ENCODE measurements around the gene NAT16. TPM values are rescaled to one million over a fixed set of nuclear protein-coding genes. Genes with fewer than 3 reads are reported as not detected.

NAT16 gene
- total and polyA plus RNA-seq, 2 donors (not counting 1 experiment from before 2014, with no cell fraction given) = not detected

DNA sequence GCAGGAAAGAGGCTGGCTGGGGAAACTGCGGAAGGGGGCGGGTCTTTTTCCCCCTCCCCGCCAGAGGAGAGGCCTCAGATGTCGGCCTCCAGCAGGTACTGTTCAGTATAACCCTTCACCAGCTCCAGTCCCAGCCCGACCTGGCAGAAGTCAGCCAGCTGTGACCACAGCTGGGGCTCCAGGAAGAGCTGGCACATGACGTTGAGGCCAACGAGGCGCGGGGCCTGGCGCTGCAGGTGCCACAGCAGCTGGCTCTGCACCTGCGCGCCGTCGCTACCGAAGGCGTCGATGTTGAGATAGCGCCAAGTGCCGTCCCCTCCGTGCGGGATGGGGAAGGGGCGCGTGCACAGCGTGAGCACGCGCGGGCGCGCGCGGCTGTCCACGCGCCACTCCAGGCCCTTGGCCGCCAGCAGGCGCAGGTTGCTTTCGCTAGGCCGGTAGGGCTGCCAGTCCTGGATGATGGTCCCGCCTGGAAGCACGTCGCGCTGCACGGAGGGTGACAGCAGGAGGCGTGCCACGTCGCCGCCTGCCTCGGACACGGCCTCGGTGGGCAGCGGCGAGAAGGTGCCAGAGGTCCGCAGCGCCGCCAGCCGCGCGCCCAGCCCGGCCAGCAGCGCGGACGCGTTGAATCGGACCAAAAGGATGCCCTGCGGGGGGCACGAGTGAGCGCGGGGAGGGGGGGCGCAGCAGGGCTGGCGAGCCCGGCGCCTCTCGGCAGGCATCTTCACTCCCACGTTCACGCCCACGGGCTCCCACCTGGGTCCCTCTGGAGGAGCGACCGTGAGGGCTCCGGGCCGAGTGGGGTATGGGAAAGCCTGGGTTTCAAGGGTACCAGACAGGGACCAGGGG lies 7.9 kb downstream of the NAT16 start:
- ATAC-seq (ENCODE audit: low read depth) = peak; percentile 41
- WGBS (ENCODE audit: insufficient coverage) = 7% methylated on average over 77 of the region's 79 CpGs

More for the DNA sequence above, 7.9 kb downstream of the NAT16 start:
- H3K27ac Mint-ChIP-seq = peak overlapping the region; percentile 50
- no peak overlapping the region for H3K27ac ChIP-seq (ENCODE audit: low read length in 2 of 2)
- intact Hi-C loops (cut with micrococcal nuclease) = no loop called here
- H2AFZ ChIP-seq (ENCODE audit: insufficient read depth, low read depth, low read length, poor library complexity, severe bottlenecking) = no peak overlapping the region
- H3K79me2 ChIP-seq (ENCODE audit: control insufficient read depth, insufficient read depth, low read length) = no peaks in the 10 kb centered on the region
- peaks cover 3% of the 10 kb centered on the region for H4K20me1 ChIP-seq (ENCODE audit: control insufficient read depth, insufficient read depth, low read length, poor library complexity, severe bottlenecking)
- peak; percentile 81 for DNase-seq
- H3K4me1 ChIP-seq (ENCODE audit: control insufficient read depth in 2 of 2, insufficient read depth in 2 of 2, low read length in 2 of 2) = peaks cover 53 to 65% of the 10 kb centered on the region in 2 donors
- peak overlapping the region in 1 of 5 experiments; percentile 15 for H3K4me3 ChIP-seq (ENCODE audit: control extremely low read depth in 1 of 5, extremely low read depth in 1 of 5, insufficient read depth in 1 of 5, low read depth in 2 of 5, low read length in 4 of 5)
- no peak for TF ChIP-seq EZH2 (IDR thresholded peaks at IDR 0.05; ENCODE audit: borderline replicate concordance, insufficient read depth, low read depth, low read length, poor library complexity, severe bottlenecking)
- TF ChIP-seq, protein P1, sequence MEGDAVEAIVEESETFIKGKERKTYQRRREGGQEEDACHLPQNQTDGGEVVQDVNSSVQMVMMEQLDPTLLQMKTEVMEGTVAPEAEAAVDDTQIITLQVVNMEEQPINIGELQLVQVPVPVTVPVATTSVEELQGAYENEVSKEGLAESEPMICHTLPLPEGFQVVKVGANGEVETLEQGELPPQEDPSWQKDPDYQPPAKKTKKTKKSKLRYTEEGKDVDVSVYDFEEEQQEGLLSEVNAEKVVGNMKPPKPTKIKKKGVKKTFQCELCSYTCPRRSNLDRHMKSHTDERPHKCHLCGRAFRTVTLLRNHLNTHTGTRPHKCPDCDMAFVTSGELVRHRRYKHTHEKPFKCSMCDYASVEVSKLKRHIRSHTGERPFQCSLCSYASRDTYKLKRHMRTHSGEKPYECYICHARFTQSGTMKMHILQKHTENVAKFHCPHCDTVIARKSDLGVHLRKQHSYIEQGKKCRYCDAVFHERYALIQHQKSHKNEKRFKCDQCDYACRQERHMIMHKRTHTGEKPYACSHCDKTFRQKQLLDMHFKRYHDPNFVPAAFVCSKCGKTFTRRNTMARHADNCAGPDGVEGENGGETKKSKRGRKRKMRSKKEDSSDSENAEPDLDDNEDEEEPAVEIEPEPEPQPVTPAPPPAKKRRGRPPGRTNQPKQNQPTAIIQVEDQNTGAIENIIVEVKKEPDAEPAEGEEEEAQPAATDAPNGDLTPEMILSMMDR (IDR thresholded peaks at IDR 0.05) = no peak
- peaks cover 0 to 100% (median 85%) of the 10 kb centered on the region in 4 experiments for H3K27me3 ChIP-seq (replicated peaks in 1 of 4; ENCODE audit: control extremely low read depth in 1 of 4, control insufficient read depth in 3 of 4, insufficient read depth in 4 of 4, low read length in 3 of 4)
- ChIA-PET CTCF (interaction anchor here (2.7 kb wide), 2 partner anchors 20 to 29 kb away, joined by 12 to 23 read pairs; no protein-coding TSS in a partner anchor), POLR2A (interaction anchor here (0.6 kb wide), 1 partner anchor 134 kb away, joined by 4 read pairs; no protein-coding TSS in a partner anchor)
- no peaks in the 10 kb centered on the region for H3K9me3 Mint-ChIP-seq (ENCODE audit: insufficient read depth)
- H3K9me3 ChIP-seq (ENCODE audit: control extremely low read depth in 1 of 3, control insufficient read depth in 2 of 3, insufficient read depth in 1 of 3, low read length in 2 of 3) = peaks cover 0 to 51% (median 1%) of the 10 kb centered on the region in 3 donors
- peak overlapping the region; percentile 56 for H3K4me2 ChIP-seq (replicated peaks; ENCODE audit: low read depth, low read length, poor library complexity, severe bottlenecking)
- H3K27me3 Mint-ChIP-seq = peaks cover 82% of the 10 kb centered on the region
- H3K4me3 Mint-ChIP-seq = peak overlapping the region; percentile 64
- H3K36me3 ChIP-seq (replicated peaks in 1 of 2; ENCODE audit: control extremely low read depth in 1 of 2, control insufficient read depth in 1 of 2, extremely low read depth in 1 of 2, insufficient read depth in 2 of 2, low read length in 1 of 2) = no peaks in the 10 kb centered on the region
- no peak overlapping the region for H3K9ac ChIP-seq (ENCODE audit: low read length)
- peaks cover 46% of the 10 kb centered on the region for H3K4me1 Mint-ChIP-seq

Data from B cell (primary cell).